Central memory CD4-positive, alpha-beta T cell (primary cell): ENCODE measurements around the gene GPR63.

ENCODE experiments used
- DNase-seq: peaks from one replicate; pipeline ENCODE4 v3.0.0; 2022

The GPR63 gene

GRCh38 chr6:96755096-96755495, 82.2 kb downstream of the GPR63 start:
- DNase-seq = no peak

GRCh38 chr6:96749891-96750290, 87.4 kb downstream of the GPR63 start:
- DNase-seq = no peak
